Smooth muscle cell (in vitro differentiated cells): ENCODE measurements around the gene GARIN3. TPM values are rescaled to one million over a fixed set of nuclear protein-coding genes. Genes with fewer than 3 reads are reported as not detected.
"Not testable (repeated sequence)": the region's sequence is repeated elsewhere in the genome, so short reads cannot be mapped to it uniquely, and the experiment has no call there.

Experiments used
- DNase-seq: peaks from one replicate; lab custom pipeline; 2025; ENCODE audit not compliant: unreplicated experiment; lab: John Stamatoyannopoulos, UW
- H2AFZ ChIP-seq: fragments of 200-600 bp; sonication (generic); 2 replicates; pipeline ENCODE4 v1.6.0; 2016; ENCODE audit warnings: antibody characterized with exemption, low read depth, mild to moderate bottlenecking
- H3F3A ChIP-seq: fragments of 200-600 bp; sonication (generic); 2 replicates; pipeline ENCODE4 v1.6.0; 2017; ENCODE audit warnings: antibody characterized with exemption, low read depth
- H3K27ac ChIP-seq: fragments of 200-600 bp; sonication (generic); 2 replicates; pipeline ENCODE4 v1.5.1; 2016; ENCODE audit warnings: low read depth, mild to moderate bottlenecking
- H3K27me3 ChIP-seq: fragments of 200-600 bp; sonication (generic); 2 replicates; pipeline ENCODE4 v1.6.1; 2016; ENCODE audit warnings: low read depth, mild to moderate bottlenecking
- H3K36me3 ChIP-seq: fragments of 200-600 bp; sonication (generic); 2 replicates; pipeline ENCODE4 v1.5.1; 2016; ENCODE audit warnings: low read depth
- H3K4me1 ChIP-seq: fragments of 200-600 bp; sonication (generic); 2 replicates; pipeline ENCODE4 v1.5.1; 2016; ENCODE audit warnings: low read depth
- H3K4me2 ChIP-seq: fragments of 200-600 bp; sonication (generic); 2 replicates; pipeline ENCODE4 v1.6.0; 2016; ENCODE audit warnings: mild to moderate bottlenecking
- H3K4me3 ChIP-seq: fragments of 200-600 bp; sonication (generic); 2 replicates; pipeline ENCODE4 v1.5.1; 2016; ENCODE audit warnings: mild to moderate bottlenecking
- H3K79me2 ChIP-seq: fragments of 200-600 bp; sonication (generic); 2 replicates; pipeline ENCODE4 v1.6.0; 2016; ENCODE audit warnings: low read depth, mild to moderate bottlenecking
- H3K9ac ChIP-seq: fragments of 200-600 bp; sonication (generic); 2 replicates; pipeline ENCODE4 v1.6.0; 2016; ENCODE audit warnings: low read depth
- H3K9me3 ChIP-seq: fragments of 200-600 bp; sonication (generic); replicated peaks from 2 replicates; pipeline ENCODE4 v1.5.1; 2016; ENCODE audit warnings: low read depth
- H4K20me1 ChIP-seq: fragments of 200-600 bp; sonication (generic); 2 replicates; pipeline ENCODE4 v1.6.0; 2016; ENCODE audit warnings: low read depth
- CTCF ChIP-seq: fragments of 200-600 bp; sonication (generic); IDR thresholded peaks from 2 replicates; pipeline ENCODE4 v1.5.1; 2017; ENCODE audit warnings: borderline replicate concordance, mild to moderate bottlenecking, antibody characterized with exemption; ENCODE audit not compliant: insufficient read depth, poor library complexity, severe bottlenecking
- WGBS: methylation state at CpG from one replicate; pipeline ENCODE4 v1.1.7; 2016; ENCODE audit warnings: low lambda C conversion rate; 5-methylcytosine and 5-hydroxymethylcytosine counted together
- polyA plus RNA-seq: library from polyadenylated mRNA; unstranded; fragments of >200 nt; fragmentation: Nextera tagmentation; extraction: Ambion mirVana; gene quantifications from 2 replicates; pipeline ENCODE4 v1.2.1, GENCODE V29; 2016
- total RNA-seq: library from RNA; depleted of rRNA; stranded (reverse); fragments of >200 nt; gene quantifications from 2 replicates; pipeline ENCODE4 v1.2.3, GENCODE V29; 2014

The GARIN3 gene
- total and polyA plus RNA-seq, 2 experiments from 2014 or later: not detected

GRCh38 chr5:157187046-157187754 is 21.1 kb upstream of the GARIN3 start:
- WGBS: 54% methylated on average over 5 of the region's 5 CpGs
- no peak for TF ChIP-seq CTCF
- Histone ChIP-seq H3K79me2 (no peaks in the 10 kb centered on the region), H4K20me1 (no peaks in the 10 kb centered on the region), H3K27ac (no peak overlapping the region), H2AFZ (no peak overlapping the region), H3K27me3 (peaks cover 15% of the 10 kb centered on the region), H3K9me3 (no peaks in the 10 kb centered on the region), H3K4me2 (no peak overlapping the region), H3K4me3 (no peak overlapping the region), H3K9ac (no peak overlapping the region), H3K36me3 (no peaks in the 10 kb centered on the region), H3F3A (no peaks in the 10 kb centered on the region), H3K4me1 (no peaks in the 10 kb centered on the region)
- DNase-seq: no peak

- no peak overlapping the region for H2AFZ ChIP-seq
- no peaks in the 10 kb centered on the region for H3K36me3 ChIP-seq
- 91% methylated on average over 11 of the region's 12 CpGs for WGBS
- H3K4me1 ChIP-seq: no peaks in the 10 kb centered on the region
- H3K27ac ChIP-seq: no peak overlapping the region
- H3K27me3 ChIP-seq: peaks cover 22% of the 10 kb centered on the region
- no peaks in the 10 kb centered on the region for H3K79me2 ChIP-seq
- H4K20me1 ChIP-seq: no peaks in the 10 kb centered on the region
- H3K9ac ChIP-seq: no peak overlapping the region
- H3K4me3 ChIP-seq: no peak overlapping the region
- TF ChIP-seq CTCF: no peak
- no peaks in the 10 kb centered on the region for H3K9me3 ChIP-seq
- no peaks in the 10 kb centered on the region for H3F3A ChIP-seq
- no peak for DNase-seq
- no peak overlapping the region for H3K4me2 ChIP-seq
Observed at GRCh38 chr5:157186309-157187045, 20.4 kb upstream of the GARIN3 start.

GRCh38 chr5:157185122-157185521 is 19.1 kb upstream of the GARIN3 start:
- H3K36me3 ChIP-seq, H3F3A ChIP-seq, DNase-seq, H3K4me2 ChIP-seq, H3K79me2 ChIP-seq, H3K27ac ChIP-seq, H4K20me1 ChIP-seq, H3K9me3 ChIP-seq, H2AFZ ChIP-seq, H3K4me3 ChIP-seq, H3K4me1 ChIP-seq, H3K9ac ChIP-seq: not testable (repeated sequence)
- peaks cover 32% of the 10 kb centered on the region for H3K27me3 ChIP-seq
- WGBS: 92% methylated on average over 6 of the region's 6 CpGs

GRCh38 chr5:157184117-157184670 is 18.1 kb upstream of the GARIN3 start:
- H3K4me3 ChIP-seq: no peak overlapping the region
- peaks cover 32% of the 10 kb centered on the region for H3K27me3 ChIP-seq
- no peaks in the 10 kb centered on the region for H3K36me3 ChIP-seq
- DNase-seq: no peak
- 91% methylated on average over 8 of the region's 8 CpGs for WGBS
- H3K9me3 ChIP-seq: no peaks in the 10 kb centered on the region
- no peaks in the 10 kb centered on the region for H3K79me2 ChIP-seq
- no peaks in the 10 kb centered on the region for H3F3A ChIP-seq
- H2AFZ ChIP-seq: no peak overlapping the region
- no peak overlapping the region for H3K27ac ChIP-seq
- H3K4me2 ChIP-seq: no peak overlapping the region
- H3K9ac ChIP-seq: no peak overlapping the region
- no peaks in the 10 kb centered on the region for H3K4me1 ChIP-seq
- TF ChIP-seq CTCF: no peak
- no peaks in the 10 kb centered on the region for H4K20me1 ChIP-seq
